PC-3 (cell line): ENCODE results near the gene ISL2. TPM values are rescaled to one million over a fixed set of nuclear protein-coding genes. Genes with fewer than 3 reads are reported as not detected.

Source experiments
- ATAC-seq: fragments of 200-7000 bp; cut with Tn5 transposase; 2 replicates; pipeline ENCODE4 v1.9.1; 2020; ENCODE audit warnings: mild to moderate bottlenecking, moderate library complexity
- BruUV-seq: library from RNA; stranded (reverse); fragments of 400-500 nt; replicated peaks from 2 replicates; lab custom pipeline; 2021; lab: Mats Ljungman, UMichigan
- CTCF ChIA-PET: fragments of 300-600 bp; sonication (Branson Sonifier 250); formaldehyde crosslinking; loops from one replicate; lab custom pipeline; 2022; ENCODE audit warnings: antibody characterized with exemption; lab: Charles Lee
- POLR2A ChIA-PET: fragments of 300-600 bp; sonication (Branson Sonifier 250); formaldehyde crosslinking; loops from one replicate; lab custom pipeline; 2022; ENCODE audit warnings: antibody characterized with exemption; ENCODE audit not compliant: unreplicated experiment; lab: Charles Lee
- DNase-seq: peaks from one replicate; pipeline ENCODE4 v3.0.0-alpha.2; 2015
- H2AFZ ChIP-seq: fragments of 300-600 bp; sonication (generic); 2 replicates; pipeline ENCODE4 v1.6.0; 2016; ENCODE audit warnings: antibody characterized with exemption, low read length
- H3F3A ChIP-seq: fragments of 300-600 bp; sonication (generic); one replicate; pipeline ENCODE4 v1.6.0; 2017; ENCODE audit warnings: antibody characterized with exemption, low read length, control low read depth, mild to moderate bottlenecking; ENCODE audit not compliant: unreplicated experiment
- H3K27ac ChIP-seq: fragments of 300-600 bp; sonication (generic); 2 replicates; pipeline ENCODE4 v1.5.1; 2016; ENCODE audit warnings: mild to moderate bottlenecking, low read length
- H3K27me3 ChIP-seq: fragments of 300-600 bp; sonication (generic); 2 replicates; pipeline ENCODE4 v1.6.1; 2016; ENCODE audit warnings: low read length, mixed read lengths
- H3K36me3 ChIP-seq: fragments of 300-600 bp; sonication (generic); 2 replicates; pipeline ENCODE4 v1.6.1; 2016; ENCODE audit warnings: low read depth, mixed run types, low read length, mixed read lengths
- H3K4me1 ChIP-seq: fragments of 300-600 bp; sonication (generic); 2 replicates; pipeline ENCODE4 v1.5.1; 2016; ENCODE audit warnings: low read length; ENCODE audit not compliant: insufficient read depth
- H3K4me2 ChIP-seq: fragments of 300-600 bp; sonication (generic); 2 replicates; pipeline ENCODE4 v1.6.0; 2016; ENCODE audit warnings: low read length
- H3K4me3 ChIP-seq: fragments of 300-600 bp; sonication (generic); 2 replicates; pipeline ENCODE4 v1.5.1; 2016; ENCODE audit warnings: mild to moderate bottlenecking, low read length, mixed read lengths
- H3K79me2 ChIP-seq: fragments of 300-600 bp; sonication (generic); 2 replicates; pipeline ENCODE4 v1.6.1; 2017; ENCODE audit warnings: low read length, mixed read lengths
- H3K9ac ChIP-seq: fragments of 300-600 bp; sonication (generic); 2 replicates; pipeline ENCODE4 v1.6.0; 2016; ENCODE audit warnings: mild to moderate bottlenecking, low read length
- H3K9me2 ChIP-seq: fragments of 300-600 bp; sonication (generic); replicated peaks from 2 replicates; pipeline ENCODE4 v1.6.1; 2016; ENCODE audit warnings: mixed run types, low read length, mixed read lengths
- H3K9me3 ChIP-seq: fragments of 300-600 bp; sonication (generic); 2 replicates; pipeline ENCODE4 v1.6.1; 2016; ENCODE audit warnings: low read length, mixed read lengths
- H4K20me1 ChIP-seq: fragments of 300-600 bp; sonication (generic); 2 replicates; pipeline ENCODE4 v1.6.1; 2016; ENCODE audit warnings: low read length, mixed read lengths
- EZH2 ChIP-seq: fragments of 300-600 bp; sonication (generic); IDR thresholded peaks from one replicate; pipeline ENCODE4 v1.6.1; 2017; ENCODE audit warnings: antibody characterized with exemption, mild to moderate bottlenecking, low read length; ENCODE audit not compliant: unreplicated experiment
- EZH2phosphoT487 ChIP-seq: fragments of 300-600 bp; sonication (generic); IDR thresholded peaks from 2 replicates; pipeline ENCODE4 v1.6.1; 2018; ENCODE audit warnings: mild to moderate bottlenecking, antibody characterized with exemption, low read length, borderline replicate concordance
- intact Hi-C: fragments of 100-400 bp; cut with micrococcal nuclease; formaldehyde crosslinking; loops from 2 replicates; pipeline ENCODE4 v1.9.0; 2023
- total RNA-seq: library from RNA; depleted of rRNA; stranded (reverse); fragments of >200 nt; gene quantifications from 2 replicates; pipeline ENCODE4 v1.2.3, GENCODE V29; 2014
- TF ChIP-seq, protein P1 (sequence below): fragments of 300-600 bp; sonication (generic); conservative IDR thresholded peaks from 2 replicates; pipeline ENCODE4 v1.5.1; 2017; ENCODE audit warnings: antibody characterized with exemption, low read depth, mild to moderate bottlenecking, low read length

The ISL2 gene
- total RNA-seq, 1 experiment from 2014 or later, result 3.6 TPM

DNA sequence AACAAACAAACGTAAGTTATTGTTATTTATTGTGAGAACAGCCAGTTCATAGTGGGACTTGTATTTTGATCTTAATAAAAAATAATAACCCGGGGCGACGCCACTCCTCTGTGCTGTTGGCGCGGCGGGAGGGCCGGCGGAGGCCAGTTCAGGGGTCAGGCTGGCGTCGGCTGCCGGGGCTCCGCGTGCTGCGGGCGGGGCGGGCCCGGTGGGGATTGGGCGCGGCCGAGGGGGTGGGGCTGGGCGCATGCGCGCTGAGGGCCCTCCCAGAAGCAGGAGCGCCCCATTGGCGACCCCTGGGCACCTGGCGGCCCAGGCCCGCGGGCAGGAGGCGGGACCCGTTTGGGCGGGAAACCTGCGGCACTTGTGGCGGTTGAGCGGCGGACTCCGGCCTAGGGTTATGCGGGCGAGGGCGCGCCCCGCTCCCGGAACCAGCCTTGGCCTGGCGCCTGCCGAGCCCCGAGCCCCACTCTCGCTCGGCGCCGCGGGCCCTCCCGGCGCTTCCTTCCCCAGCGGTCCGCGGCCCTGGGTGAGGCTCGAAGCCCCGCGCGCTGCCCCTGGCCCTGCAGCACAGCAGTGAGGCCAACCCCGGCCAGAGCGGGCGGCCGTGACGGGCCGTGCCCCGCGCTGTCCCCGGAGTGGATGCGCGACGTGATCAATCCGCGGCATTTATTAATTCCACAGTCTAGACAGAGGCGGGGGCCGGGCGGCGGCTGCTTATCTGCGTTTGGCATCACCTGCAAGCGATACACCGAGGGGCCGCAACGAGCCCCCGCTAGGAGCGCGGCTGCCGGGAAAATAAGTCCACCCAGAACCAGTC is 6.0 kb downstream of the ISL2 start:
- Histone ChIP-seq H3K27ac (no peak overlapping the region), H2AFZ (no peak overlapping the region), H3K4me2 (no peak overlapping the region), H3K9me2 (no peaks in the 10 kb centered on the region), H3K27me3 (no peaks in the 10 kb centered on the region), H3K36me3 (no peaks in the 10 kb centered on the region), H3K4me1 (peaks cover 14% of the 10 kb centered on the region), H4K20me1 (no peaks in the 10 kb centered on the region), H3F3A (no peaks in the 10 kb centered on the region), H3K9ac (no peak overlapping the region), H3K9me3 (no peaks in the 10 kb centered on the region), H3K79me2 (peaks cover 15% of the 10 kb centered on the region), H3K4me3 (no peak overlapping the region)
- TF ChIP-seq EZH2 (no peak), EZH2phosphoT487 (no peak)
- TF ChIP-seq, protein P1, sequence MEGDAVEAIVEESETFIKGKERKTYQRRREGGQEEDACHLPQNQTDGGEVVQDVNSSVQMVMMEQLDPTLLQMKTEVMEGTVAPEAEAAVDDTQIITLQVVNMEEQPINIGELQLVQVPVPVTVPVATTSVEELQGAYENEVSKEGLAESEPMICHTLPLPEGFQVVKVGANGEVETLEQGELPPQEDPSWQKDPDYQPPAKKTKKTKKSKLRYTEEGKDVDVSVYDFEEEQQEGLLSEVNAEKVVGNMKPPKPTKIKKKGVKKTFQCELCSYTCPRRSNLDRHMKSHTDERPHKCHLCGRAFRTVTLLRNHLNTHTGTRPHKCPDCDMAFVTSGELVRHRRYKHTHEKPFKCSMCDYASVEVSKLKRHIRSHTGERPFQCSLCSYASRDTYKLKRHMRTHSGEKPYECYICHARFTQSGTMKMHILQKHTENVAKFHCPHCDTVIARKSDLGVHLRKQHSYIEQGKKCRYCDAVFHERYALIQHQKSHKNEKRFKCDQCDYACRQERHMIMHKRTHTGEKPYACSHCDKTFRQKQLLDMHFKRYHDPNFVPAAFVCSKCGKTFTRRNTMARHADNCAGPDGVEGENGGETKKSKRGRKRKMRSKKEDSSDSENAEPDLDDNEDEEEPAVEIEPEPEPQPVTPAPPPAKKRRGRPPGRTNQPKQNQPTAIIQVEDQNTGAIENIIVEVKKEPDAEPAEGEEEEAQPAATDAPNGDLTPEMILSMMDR, result no peak
- BruUV-seq, result no TSS peak
- intact Hi-C loops, result no loop called here
- ChIA-PET CTCF (no interaction called here), POLR2A (no interaction called here)
- ATAC-seq (no peak), DNase-seq (no peak)

DNA sequence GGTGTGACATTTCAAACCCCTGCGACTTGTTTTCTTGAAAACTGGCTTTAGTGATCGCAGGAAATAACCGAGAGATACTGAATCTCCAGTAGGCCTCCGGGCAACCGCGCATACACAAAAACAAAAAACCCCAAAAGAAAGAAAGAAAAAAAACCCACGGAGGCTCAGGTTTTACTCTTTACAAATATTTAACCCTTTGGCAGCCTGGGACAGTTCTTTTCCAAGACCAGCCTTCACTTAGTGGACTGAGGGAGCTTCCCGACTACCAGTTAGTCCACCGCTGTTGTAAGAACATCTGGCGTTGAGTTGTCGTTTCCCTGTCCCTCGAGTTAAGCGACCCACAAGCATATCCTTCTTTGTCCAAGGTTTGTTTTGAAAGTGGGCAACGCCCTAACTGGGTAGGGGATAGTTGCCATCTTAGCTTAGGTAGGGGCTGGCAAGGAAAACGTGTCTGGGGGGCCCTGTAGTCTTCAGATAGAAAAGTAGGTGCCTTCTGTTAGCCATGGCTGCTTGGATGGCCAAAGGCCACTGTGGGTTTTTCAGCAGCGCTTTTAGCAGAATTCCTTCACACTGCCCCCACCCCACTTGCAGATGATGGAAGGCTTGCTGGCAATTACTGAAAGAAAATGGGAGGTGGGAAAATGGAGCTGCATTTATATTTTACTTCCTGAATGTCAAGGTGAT is 6.9 kb downstream of the ISL2 start:
- Histone ChIP-seq H3F3A (no peaks in the 10 kb centered on the region), H2AFZ (no peak overlapping the region), H4K20me1 (no peaks in the 10 kb centered on the region), H3K4me2 (no peak overlapping the region), H3K9ac (no peak overlapping the region), H3K4me3 (no peak overlapping the region), H3K36me3 (no peaks in the 10 kb centered on the region), H3K79me2 (peaks cover 10% of the 10 kb centered on the region), H3K27me3 (no peaks in the 10 kb centered on the region), H3K27ac (no peak overlapping the region), H3K4me1 (peaks cover 16% of the 10 kb centered on the region), H3K9me3 (no peaks in the 10 kb centered on the region), H3K9me2 (no peaks in the 10 kb centered on the region)
- no TSS peak for BruUV-seq
- ATAC-seq (no peak), DNase-seq (no peak)
- POLR2A ChIA-PET, result no interaction called here
- intact Hi-C loops, result no loop called here
- no peak for TF ChIP-seq EZH2
- CTCF ChIA-PET, result no interaction called here

DNA sequence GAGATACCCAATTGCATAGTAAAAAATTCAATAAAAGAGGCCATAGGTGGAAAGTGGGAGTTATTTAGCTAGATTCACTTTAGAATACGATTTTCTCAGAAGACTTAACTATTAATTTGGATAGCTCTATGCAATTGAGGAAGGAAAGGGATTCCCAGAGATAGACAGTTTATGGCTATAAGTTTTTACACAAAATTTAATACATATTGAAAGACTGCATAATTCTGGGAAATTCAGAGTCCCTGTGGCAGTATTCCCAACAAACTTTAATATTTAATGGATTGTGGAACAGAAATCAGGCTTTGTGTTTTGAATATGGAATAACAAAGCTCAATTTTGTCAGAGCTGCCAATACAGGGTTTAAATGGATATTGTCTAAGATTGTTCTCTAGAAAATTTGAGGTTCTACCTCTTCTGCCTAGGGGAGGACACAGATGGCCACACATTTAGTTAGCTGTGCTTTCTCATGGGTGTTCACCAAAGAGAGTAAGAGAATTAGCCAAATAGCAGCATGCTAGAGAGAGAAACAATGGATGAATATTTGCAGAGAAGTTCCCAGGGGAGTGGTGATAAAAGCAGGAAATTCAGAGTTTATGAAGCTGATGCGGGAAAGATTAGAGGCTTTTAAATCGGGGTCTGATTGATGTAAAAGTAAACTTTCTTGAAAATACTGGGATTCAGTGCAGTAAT is 8.5 kb downstream of the ISL2 start:
- Histone ChIP-seq H3K4me3 (peak overlapping the region; percentile 87), H4K20me1 (no peaks in the 10 kb centered on the region), H2AFZ (peak overlapping the region; percentile 96), H3K36me3 (no peaks in the 10 kb centered on the region), H3K9me2 (no peaks in the 10 kb centered on the region), H3K27ac (no peak overlapping the region), H3K4me1 (peaks cover 27% of the 10 kb centered on the region), H3K9ac (peak overlapping the region; percentile 85; the same call in 1 of the 2 replicates), H3K9me3 (no peaks in the 10 kb centered on the region), H3K4me2 (peak overlapping the region; percentile 99), H3F3A (no peaks in the 10 kb centered on the region), H3K79me2 (0 out of 2 replicates have a peak, but pooled peaks cover 4% of the 10 kb centered on the region), H3K27me3 (no peaks in the 10 kb centered on the region)
- ATAC-seq (no peak), DNase-seq (no peak)
- intact Hi-C loops, result loop anchor here (5.0 kb wide), 1 partner anchor 42 kb away; no protein-coding TSS in a partner anchor
- TF ChIP-seq EZH2phosphoT487, result no peak
- no peak for TF ChIP-seq EZH2
- TF ChIP-seq, protein P1, result no peak
- BruUV-seq, result TSS peak; percentile 38
- ChIA-PET CTCF (interaction anchor here (0.7 to 0.9 kb wide), 3 partner anchors 9 to 204 kb away, joined by 3 to 6 read pairs (median 3); partner anchors contain the start of gene ISL2), POLR2A (interaction anchor here (0.5 to 0.7 kb wide), 2 partner anchors 8 to 9 kb away, joined by 3 to 8 read pairs; partner anchors contain the start of gene ISL2)
